Measurements from ENCODE around the gene MYL7. TPM values are rescaled to one million over a fixed set of nuclear protein-coding genes. Genes with fewer than 3 reads are reported as not detected.
"Not testable (repeated sequence)": the region's sequence is repeated elsewhere in the genome, so short reads cannot be mapped to it uniquely, and the experiment has no call there.

MYL7 gene
- total and polyA plus RNA-seq, 3 experiments from 2014 or later, result not detected

GRCh38 chr7:44174694-44174948 lies 33.5 kb upstream of the MYL7 start:
- H3K9me3 Mint-ChIP-seq; H3K4me1 ChIP-seq (ENCODE audit: insufficient read depth, low read length); CTCF ChIA-PET; H3K27ac ChIP-seq (ENCODE audit: low read depth, low read length); H3K4me3 ChIP-seq (ENCODE audit: low read length); POLR2A ChIA-PET; H3K36me3 ChIP-seq (ENCODE audit: insufficient read depth, low read length); H3K27me3 ChIP-seq (ENCODE audit: insufficient read depth, low read length, poor library complexity, severe bottlenecking); DNase-seq; H3K9me3 ChIP-seq (ENCODE audit: low read length); H3K4me3 Mint-ChIP-seq; H3K27ac Mint-ChIP-seq; H3K36me3 Mint-ChIP-seq; H3K4me1 Mint-ChIP-seq: not testable (repeated sequence)
- H3K27me3 Mint-ChIP-seq, result peaks cover 6 to 50% of the 10 kb centered on the region in 2 donors

GRCh38 chr7:44173911-44174693 lies 33.0 kb upstream of the MYL7 start:
- Histone ChIP-seq H3K4me1 (ENCODE audit: insufficient read depth, low read length) (no peaks in the 10 kb centered on the region), H3K36me3 (ENCODE audit: insufficient read depth, low read length) (no peaks in the 10 kb centered on the region), H3K9me3 (ENCODE audit: low read length) (no peaks in the 10 kb centered on the region), H3K4me3 (ENCODE audit: low read length) (no peak overlapping the region), H3K27me3 (ENCODE audit: insufficient read depth, low read length, poor library complexity, severe bottlenecking) (peaks cover 9% of the 10 kb centered on the region), H3K27ac (ENCODE audit: low read depth, low read length) (no peak overlapping the region)
- Mint-ChIP-seq H3K36me3 (peaks cover 0 to 9% (median 0%) of the 10 kb centered on the region in 3 donors), H3K27me3 (peaks cover 7 to 46% of the 10 kb centered on the region in 2 donors), H3K4me1 (no peaks in the 10 kb centered on the region), H3K4me3 (no peak overlapping the region), H3K27ac (peak overlapping the region in 1 of 8 donors; percentile 77), H3K9me3 (peaks cover 0 to 3% (median 2%) of the 10 kb centered on the region in 5 donors)
- no peak for DNase-seq
- CTCF ChIA-PET, result no interaction called here
- POLR2A ChIA-PET, result no interaction called here

GRCh38 chr7:44172803-44173424 lies 31.8 kb upstream of the MYL7 start:
- DNase-seq, result no peak
- H3K9me3 Mint-ChIP-seq, result peaks cover 0 to 3% (median 2%) of the 10 kb centered on the region in 5 donors
- Histone ChIP-seq H3K4me3 (ENCODE audit: low read length) (no peak overlapping the region), H3K27ac (ENCODE audit: low read depth, low read length) (no peak overlapping the region), H3K9me3 (ENCODE audit: low read length) (no peaks in the 10 kb centered on the region), H3K27me3 (ENCODE audit: insufficient read depth, low read length, poor library complexity, severe bottlenecking) (peaks cover 9% of the 10 kb centered on the region), H3K36me3 (ENCODE audit: insufficient read depth, low read length) (no peaks in the 10 kb centered on the region), H3K4me1 (ENCODE audit: insufficient read depth, low read length) (no peaks in the 10 kb centered on the region)
- peaks cover under 1 to 3% (median 1%) of the 10 kb centered on the region in 3 donors for H3K4me1 Mint-ChIP-seq
- peaks cover 0 to 9% (median 0%) of the 10 kb centered on the region in 3 donors for H3K36me3 Mint-ChIP-seq
- no peak overlapping the region for H3K4me3 Mint-ChIP-seq
- ChIA-PET CTCF (no interaction called here), POLR2A (no interaction called here)
- H3K27ac Mint-ChIP-seq, result no peak overlapping the region
- peaks cover 5 to 37% of the 10 kb centered on the region in 2 donors for H3K27me3 Mint-ChIP-seq

- CTCF ChIA-PET, result no interaction called here
- Mint-ChIP-seq H3K9me3 (peaks cover 0 to 3% (median 2%) of the 10 kb centered on the region in 5 donors), H3K27ac (no peak overlapping the region), H3K36me3 (peaks cover 0 to 9% (median 0%) of the 10 kb centered on the region in 3 donors), H3K4me3 (no peak overlapping the region), H3K27me3 (peaks cover 5 to 34% of the 10 kb centered on the region in 2 donors), H3K4me1 (peaks cover 2 to 9% (median 7%) of the 10 kb centered on the region in 3 donors)
- Histone ChIP-seq H3K27me3 (ENCODE audit: insufficient read depth, low read length, poor library complexity, severe bottlenecking) (peaks cover 9% of the 10 kb centered on the region), H3K27ac (ENCODE audit: low read depth, low read length) (no peak overlapping the region), H3K36me3 (ENCODE audit: insufficient read depth, low read length) (no peaks in the 10 kb centered on the region), H3K4me1 (ENCODE audit: insufficient read depth, low read length) (no peaks in the 10 kb centered on the region), H3K4me3 (ENCODE audit: low read length) (no peak overlapping the region), H3K9me3 (ENCODE audit: low read length) (no peaks in the 10 kb centered on the region)
- POLR2A ChIA-PET, result no interaction called here
- DNase-seq, result no peak
Measured at GRCh38 chr7:44172352-44172751, 31.2 kb upstream of the MYL7 start.

- H3K9me3 ChIP-seq (ENCODE audit: low read length); H3K4me3 ChIP-seq (ENCODE audit: low read length); H3K27ac Mint-ChIP-seq; H3K36me3 ChIP-seq (ENCODE audit: insufficient read depth, low read length); DNase-seq; H3K4me1 Mint-ChIP-seq; H3K9me3 Mint-ChIP-seq; H3K36me3 Mint-ChIP-seq; POLR2A ChIA-PET; H3K27me3 ChIP-seq (ENCODE audit: insufficient read depth, low read length, poor library complexity, severe bottlenecking); H3K27ac ChIP-seq (ENCODE audit: low read depth, low read length); H3K4me3 Mint-ChIP-seq; CTCF ChIA-PET; H3K4me1 ChIP-seq (ENCODE audit: insufficient read depth, low read length): not testable (repeated sequence)
- peaks cover 5 to 29% of the 10 kb centered on the region in 2 donors for H3K27me3 Mint-ChIP-seq
Measured at GRCh38 chr7:44171901-44172300, 30.8 kb upstream of the MYL7 start.

GRCh38 chr7:44167920-44168319 lies 26.8 kb upstream of the MYL7 start:
- H3K4me3 ChIP-seq (ENCODE audit: low read length), result no peak overlapping the region

GRCh38 chr7:44163591-44163990 lies 22.5 kb upstream of the MYL7 start:
- POLR2A ChIA-PET, result no interaction called here
- Histone ChIP-seq H3K36me3 (ENCODE audit: insufficient read depth, low read length) (no peaks in the 10 kb centered on the region), H3K4me3 (ENCODE audit: low read length) (no peak overlapping the region), H3K27ac (ENCODE audit: low read depth, low read length) (no peak overlapping the region), H3K9me3 (ENCODE audit: low read length) (no peaks in the 10 kb centered on the region), H3K27me3 (ENCODE audit: insufficient read depth, low read length, poor library complexity, severe bottlenecking) (no peaks in the 10 kb centered on the region), H3K4me1 (ENCODE audit: insufficient read depth, low read length) (no peaks in the 10 kb centered on the region)
- no peak for DNase-seq
- no peak overlapping the region for H3K27ac Mint-ChIP-seq
- CTCF ChIA-PET, result no interaction called here
- peaks cover 0 to 9% (median 5%) of the 10 kb centered on the region in 5 donors for H3K9me3 Mint-ChIP-seq
- H3K36me3 Mint-ChIP-seq, result peaks cover 0 to 2% (median 0%) of the 10 kb centered on the region in 3 donors
- peaks cover 0 to 15% of the 10 kb centered on the region in 2 donors for H3K27me3 Mint-ChIP-seq
- peaks cover 2 to 8% (median 6%) of the 10 kb centered on the region in 3 donors for H3K4me1 Mint-ChIP-seq
- no peak overlapping the region for H3K4me3 Mint-ChIP-seq

More at GRCh38 chr7:44167920-44168319, 26.8 kb upstream of the MYL7 start:
- POLR2A ChIA-PET, result no interaction called here
- H3K27ac Mint-ChIP-seq, result no peak overlapping the region
- peaks cover 0 to 11% (median 7%) of the 10 kb centered on the region in 5 donors for H3K9me3 Mint-ChIP-seq
- CTCF ChIA-PET, result no interaction called here
- H3K4me3 Mint-ChIP-seq, result no peak overlapping the region
- H3K9me3 ChIP-seq (ENCODE audit: low read length), result no peaks in the 10 kb centered on the region
- H3K27ac ChIP-seq (ENCODE audit: low read depth, low read length), result no peak overlapping the region
- H3K27me3 Mint-ChIP-seq, result peaks cover 3 to 20% of the 10 kb centered on the region in 2 donors
- DNase-seq, result no peak
- peaks cover 2 to 9% (median 8%) of the 10 kb centered on the region in 3 donors for H3K4me1 Mint-ChIP-seq
- H3K4me1 ChIP-seq (ENCODE audit: insufficient read depth, low read length), result no peaks in the 10 kb centered on the region
- H3K36me3 ChIP-seq (ENCODE audit: insufficient read depth, low read length), result no peaks in the 10 kb centered on the region
- H3K27me3 ChIP-seq (ENCODE audit: insufficient read depth, low read length, poor library complexity, severe bottlenecking), result no peaks in the 10 kb centered on the region
- H3K36me3 Mint-ChIP-seq, result peaks cover 0 to 3% (median 2%) of the 10 kb centered on the region in 3 donors

- peaks cover 0 to 9% (median 5%) of the 10 kb centered on the region in 5 donors for H3K9me3 Mint-ChIP-seq
- peaks cover 0 to 4% (median 0%) of the 10 kb centered on the region in 3 donors for H3K36me3 Mint-ChIP-seq
- Histone ChIP-seq H3K4me3 (ENCODE audit: low read length) (no peak overlapping the region), H3K27ac (ENCODE audit: low read depth, low read length) (no peak overlapping the region), H3K27me3 (ENCODE audit: insufficient read depth, low read length, poor library complexity, severe bottlenecking) (no peaks in the 10 kb centered on the region), H3K36me3 (ENCODE audit: insufficient read depth, low read length) (no peaks in the 10 kb centered on the region), H3K9me3 (ENCODE audit: low read length) (no peaks in the 10 kb centered on the region), H3K4me1 (ENCODE audit: insufficient read depth, low read length) (no peaks in the 10 kb centered on the region)
- no peak overlapping the region for H3K27ac Mint-ChIP-seq
- H3K27me3 Mint-ChIP-seq, result peaks cover 3 to 15% of the 10 kb centered on the region in 2 donors
- no peak for DNase-seq
- ChIA-PET CTCF (no interaction called here), POLR2A (no interaction called here)
- no peak overlapping the region for H3K4me3 Mint-ChIP-seq
- H3K4me1 Mint-ChIP-seq, result peaks cover 2 to 6% (median 6%) of the 10 kb centered on the region in 3 donors
Measured at GRCh38 chr7:44162785-44163395, 21.8 kb upstream of the MYL7 start.

All from CD8-positive, alpha-beta memory T cell (primary cell).